Caco-2 (cell line): Measurements from ENCODE around the gene ACSL1. TPM values are rescaled to one million over a fixed set of nuclear protein-coding genes. Genes with fewer than 3 reads are reported as not detected.

Experiments
- BruUV-seq: library from RNA; stranded (reverse); fragments of 400-500 nt; replicated peaks from 2 replicates; lab custom pipeline; 2021; lab: Mats Ljungman, UMichigan
- CTCF ChIA-PET: fragments of 300-600 bp; sonication (Branson Sonifier 250); formaldehyde crosslinking; loops from one replicate; lab custom pipeline; 2022; ENCODE audit warnings: antibody characterized with exemption; lab: Charles Lee
- POLR2A ChIA-PET: fragments of 300-600 bp; sonication (Branson Sonifier 250); formaldehyde crosslinking; loops from one replicate; lab custom pipeline; 2022; ENCODE audit warnings: antibody characterized with exemption; lab: Charles Lee
- DNase-seq, 2 experiments: peaks; one replicate each; pipeline versions ENCODE4 v3.0.0 to v3.0.0-alpha.2; 2020 to 2022
- H3K27me3 ChIP-seq: replicated peaks from 2 replicates; pipeline ENCODE4 v1.6.0; 2011; ENCODE audit warnings: low read length; ENCODE audit not compliant: control insufficient read depth, insufficient read depth
- H3K36me3 ChIP-seq: 2 replicates; pipeline ENCODE4 v1.5.1; 2011; ENCODE audit warnings: low read length; ENCODE audit not compliant: control insufficient read depth, insufficient read depth
- H3K4me1 ChIP-seq: fragments of 250-450 bp; sonication (Bioruptor Pico); 2 replicates; pipeline ENCODE4 v1.5.1; 2020; ENCODE audit warnings: mild to moderate bottlenecking
- H3K4me3 ChIP-seq: 2 replicates; pipeline ENCODE4 v1.5.1; 2011; ENCODE audit warnings: low read depth, mild to moderate bottlenecking, control low read depth, low read length
- H3K9me3 ChIP-seq: fragments of 250-450 bp; sonication (Bioruptor Pico); 2 replicates; pipeline ENCODE4 v1.5.1; 2020; ENCODE audit warnings: mild to moderate bottlenecking, moderate library complexity
- H3K27ac Mint-ChIP-seq: one replicate; pipeline ENCODE4 v1.8.0; 2022; ENCODE audit warnings: mixed read lengths; ENCODE audit not compliant: unreplicated experiment
- H3K27me3 Mint-ChIP-seq: one replicate; pipeline ENCODE4 v1.8.0; 2022; ENCODE audit warnings: mixed read lengths; ENCODE audit not compliant: insufficient read depth, unreplicated experiment
- H3K36me3 Mint-ChIP-seq: one replicate; pipeline ENCODE4 v1.8.0; 2022; ENCODE audit warnings: mild to moderate bottlenecking, mixed read lengths; ENCODE audit not compliant: insufficient read depth, unreplicated experiment
- H3K4me1 Mint-ChIP-seq: one replicate; pipeline ENCODE4 v1.8.0; 2022; ENCODE audit warnings: low read depth, mixed read lengths; ENCODE audit not compliant: unreplicated experiment
- H3K4me3 Mint-ChIP-seq: one replicate; pipeline ENCODE4 v1.8.0; 2022; ENCODE audit warnings: mild to moderate bottlenecking, moderate library complexity, mixed read lengths; ENCODE audit not compliant: unreplicated experiment
- H3K9me3 Mint-ChIP-seq: one replicate; pipeline ENCODE4 v1.8.0; 2022; ENCODE audit warnings: mixed read lengths; ENCODE audit not compliant: unreplicated experiment
- intact Hi-C: fragments of 100-400 bp; cut with micrococcal nuclease; formaldehyde crosslinking; loops from one replicate; pipeline ENCODE4 v1.10.0; 2022; ENCODE audit not compliant: unreplicated experiment
- total RNA-seq: library from RNA; stranded (reverse); gene quantifications from 2 replicates; pipeline ENCODE4 v1.2.3, GENCODE V29; 2022
- TF ChIP-seq, protein P1 (sequence below), 2 experiments: fragments of 200-600 bp in 1 of 2; IDR thresholded peaks; 1 replicate in 1 of 2; 2 replicates in 1 of 2; pipeline versions ENCODE4 v1.5.1 to v1.8.0; 2011 to 2022; ENCODE audit warnings: antibody characterized with exemption in 1 of 2, control low read depth in 1 of 2, inconsistent platforms in 1 of 2, low read depth in 1 of 2, low read length in 1 of 2, mild to moderate bottlenecking in 1 of 2, moderate library complexity in 1 of 2; ENCODE audit not compliant: insufficient read depth in 1 of 2, severe bottlenecking in 1 of 2, unreplicated experiment in 1 of 2

The ACSL1 gene
- total RNA-seq, 1 experiment from 2014 or later, result 100 TPM

DNA sequence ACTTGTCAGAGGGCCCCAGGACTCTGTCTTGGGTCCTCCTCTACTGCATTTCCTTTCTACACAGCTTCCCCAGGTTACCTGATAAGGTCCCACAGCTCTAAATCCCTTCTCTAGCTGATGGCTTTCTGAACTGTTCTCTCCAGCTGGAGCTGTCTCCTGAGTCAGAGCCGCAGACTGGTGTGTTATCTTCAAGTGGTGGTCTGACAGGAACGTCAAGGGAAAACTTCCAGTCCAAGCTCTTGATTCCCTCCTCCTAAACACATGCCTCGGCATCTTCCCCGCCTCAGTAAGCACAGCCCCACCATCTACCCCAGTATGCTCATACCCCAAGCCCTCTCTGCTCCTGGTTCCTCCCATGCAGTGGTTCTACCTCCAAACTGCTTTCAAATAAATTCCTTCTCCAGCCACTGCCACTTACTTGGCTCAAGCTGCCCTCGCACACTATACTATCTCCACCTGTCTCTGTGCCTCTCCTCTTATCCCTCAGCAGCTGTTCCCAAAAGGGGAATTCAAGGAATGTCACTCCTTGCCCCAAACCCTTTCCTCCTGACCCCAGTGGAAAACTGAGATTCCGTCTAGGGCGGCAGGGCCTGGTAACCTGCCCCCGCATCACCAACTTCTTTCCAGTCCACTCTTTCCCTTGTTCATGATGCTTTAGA, 74.7 kb downstream of the ACSL1 start:
- Mint-ChIP-seq H3K36me3 (peaks cover 34% of the 10 kb centered on the region), H3K9me3 (no peaks in the 10 kb centered on the region), H3K27ac (peak overlapping the region; percentile 60), H3K27me3 (no peaks in the 10 kb centered on the region), H3K4me1 (peaks cover 41% of the 10 kb centered on the region), H3K4me3 (peak overlapping the region; percentile 23)
- intact Hi-C loops, result no loop called here
- Histone ChIP-seq H3K9me3 (no peaks in the 10 kb centered on the region), H3K36me3 (no peaks in the 10 kb centered on the region), H3K4me3 (no peak overlapping the region), H3K27me3 (no peaks in the 10 kb centered on the region), H3K4me1 (peaks cover 47% of the 10 kb centered on the region)
- BruUV-seq, result no TSS peak
- ChIA-PET CTCF (no interaction called here), POLR2A (interaction anchor here (0.9 kb wide), 1 partner anchor 17 kb away, joined by 5 read pairs; the partner anchor contains the start of gene CENPU)
- TF ChIP-seq, protein P1, sequence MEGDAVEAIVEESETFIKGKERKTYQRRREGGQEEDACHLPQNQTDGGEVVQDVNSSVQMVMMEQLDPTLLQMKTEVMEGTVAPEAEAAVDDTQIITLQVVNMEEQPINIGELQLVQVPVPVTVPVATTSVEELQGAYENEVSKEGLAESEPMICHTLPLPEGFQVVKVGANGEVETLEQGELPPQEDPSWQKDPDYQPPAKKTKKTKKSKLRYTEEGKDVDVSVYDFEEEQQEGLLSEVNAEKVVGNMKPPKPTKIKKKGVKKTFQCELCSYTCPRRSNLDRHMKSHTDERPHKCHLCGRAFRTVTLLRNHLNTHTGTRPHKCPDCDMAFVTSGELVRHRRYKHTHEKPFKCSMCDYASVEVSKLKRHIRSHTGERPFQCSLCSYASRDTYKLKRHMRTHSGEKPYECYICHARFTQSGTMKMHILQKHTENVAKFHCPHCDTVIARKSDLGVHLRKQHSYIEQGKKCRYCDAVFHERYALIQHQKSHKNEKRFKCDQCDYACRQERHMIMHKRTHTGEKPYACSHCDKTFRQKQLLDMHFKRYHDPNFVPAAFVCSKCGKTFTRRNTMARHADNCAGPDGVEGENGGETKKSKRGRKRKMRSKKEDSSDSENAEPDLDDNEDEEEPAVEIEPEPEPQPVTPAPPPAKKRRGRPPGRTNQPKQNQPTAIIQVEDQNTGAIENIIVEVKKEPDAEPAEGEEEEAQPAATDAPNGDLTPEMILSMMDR (IDR thresholded peaks at IDR 0.05; ENCODE audit: insufficient read depth in 1 of 2, low read depth in 1 of 2, low read length in 1 of 2, severe bottlenecking in 1 of 2, unreplicated experiment in 1 of 2), result no peak
- DNase-seq, result no peak

DNA sequence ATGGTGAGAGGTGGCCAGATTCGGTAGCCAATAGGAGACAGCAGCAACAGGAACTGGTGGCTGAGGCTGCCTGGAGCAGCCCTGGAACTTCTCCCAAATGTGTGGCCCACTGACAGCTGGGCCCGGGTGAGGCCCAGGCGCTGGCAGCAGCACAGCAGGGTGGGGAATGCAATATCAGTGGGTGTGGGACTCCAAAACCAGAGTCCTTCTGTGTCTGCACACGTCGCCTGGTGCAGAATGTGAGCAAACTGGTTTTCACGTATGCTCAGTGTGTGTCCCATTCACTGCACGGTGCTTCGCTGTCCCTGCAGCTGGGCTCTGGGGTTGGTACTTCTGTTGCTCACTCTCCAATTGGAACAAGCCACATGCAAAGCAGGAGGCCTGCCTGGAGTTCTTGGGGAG, 77.5 kb downstream of the ACSL1 start:
- no peaks in the 10 kb centered on the region for H3K9me3 Mint-ChIP-seq
- ChIA-PET CTCF (interaction anchor here (3.4 kb wide), 1 partner anchor 14 kb away, joined by 33 read pairs; the partner anchor contains the start of gene CENPU), POLR2A (interaction anchor here (1.3 kb wide), 1 partner anchor 14 kb away, joined by 3 read pairs; the partner anchor contains the start of gene CENPU)
- H3K9me3 ChIP-seq, result no peaks in the 10 kb centered on the region
- no TSS peak for BruUV-seq
- intact Hi-C loops, result loop anchor here (5.0 to 10.0 kb wide), 2 partner anchors 157 to 349 kb away; no protein-coding TSS in a partner anchor
- TF ChIP-seq, protein P1 (IDR thresholded peaks at IDR 0.05; ENCODE audit: insufficient read depth in 1 of 2, low read depth in 1 of 2, low read length in 1 of 2, severe bottlenecking in 1 of 2, unreplicated experiment in 1 of 2), result no peak
- H3K36me3 ChIP-seq, result no peaks in the 10 kb centered on the region
- peak overlapping the region; percentile 96 for H3K27ac Mint-ChIP-seq
- H3K4me3 ChIP-seq, result no peak overlapping the region
- H3K4me1 ChIP-seq, result peaks cover 53% of the 10 kb centered on the region
- H3K27me3 ChIP-seq, result no peaks in the 10 kb centered on the region
- DNase-seq, result peak; percentile 74 to 82
- H3K4me1 Mint-ChIP-seq, result peaks cover 44% of the 10 kb centered on the region
- H3K4me3 Mint-ChIP-seq, result peak overlapping the region; percentile 23
- peaks cover 23% of the 10 kb centered on the region for H3K36me3 Mint-ChIP-seq
- no peaks in the 10 kb centered on the region for H3K27me3 Mint-ChIP-seq

DNA sequence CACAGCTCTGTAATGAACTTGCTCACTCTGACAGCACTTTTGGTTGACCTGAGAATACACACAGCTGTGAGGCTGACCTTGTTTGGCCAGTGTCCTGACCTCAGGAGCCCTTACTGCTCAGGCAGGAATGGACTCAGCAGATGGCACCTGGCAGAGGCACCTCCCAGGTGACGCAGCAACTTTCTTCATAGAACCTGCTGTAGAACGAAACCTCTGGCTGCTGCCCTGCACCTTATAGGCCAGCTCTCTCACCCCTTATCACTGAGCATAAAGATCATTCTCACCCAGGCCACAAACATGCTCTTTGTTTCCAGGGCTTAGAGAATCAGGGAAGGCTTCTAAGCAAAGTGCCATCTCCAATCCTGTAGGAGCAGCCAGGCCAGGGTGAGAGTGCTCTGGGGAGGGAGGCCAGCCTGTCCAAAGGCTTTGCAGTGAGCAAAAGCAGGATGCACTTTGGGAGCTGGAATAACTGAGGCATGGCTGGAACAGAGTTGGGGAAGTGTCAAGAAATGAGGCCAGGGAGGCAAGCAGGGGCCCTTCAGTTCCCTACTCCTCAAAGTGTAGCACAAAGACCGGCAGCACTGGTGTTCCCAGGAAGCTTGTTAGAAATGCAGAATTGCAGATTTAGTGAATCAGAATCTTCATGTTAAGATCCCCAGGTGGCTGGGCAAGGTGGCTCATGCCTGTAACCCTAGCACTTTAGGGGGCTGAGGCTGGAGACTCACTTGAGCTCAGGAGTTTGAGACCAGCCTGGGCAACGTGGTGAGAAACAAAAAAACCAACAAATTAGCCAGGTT, 78.5 kb downstream of the ACSL1 start:
- H3K27me3 Mint-ChIP-seq, result no peaks in the 10 kb centered on the region
- Histone ChIP-seq H3K27me3 (no peaks in the 10 kb centered on the region), H3K4me1 (peaks cover 53% of the 10 kb centered on the region), H3K9me3 (no peaks in the 10 kb centered on the region), H3K4me3 (no peak overlapping the region), H3K36me3 (no peaks in the 10 kb centered on the region)
- peak; percentile 62 to 76 for DNase-seq
- H3K36me3 Mint-ChIP-seq, result peaks cover 16% of the 10 kb centered on the region
- TSS peak; percentile 85 for BruUV-seq
- peaks cover 44% of the 10 kb centered on the region for H3K4me1 Mint-ChIP-seq
- no peaks in the 10 kb centered on the region for H3K9me3 Mint-ChIP-seq
- TF ChIP-seq, protein P1 (IDR thresholded peaks at IDR 0.05; ENCODE audit: insufficient read depth in 1 of 2, low read depth in 1 of 2, low read length in 1 of 2, severe bottlenecking in 1 of 2, unreplicated experiment in 1 of 2), result no peak
- H3K27ac Mint-ChIP-seq, result peak overlapping the region; percentile 96
- peak overlapping the region; percentile 47 for H3K4me3 Mint-ChIP-seq
- ChIA-PET CTCF (interaction anchor here (0.6 to 3.4 kb wide), 2 partner anchors 13 to 400 kb away, joined by 5 to 33 read pairs; partner anchors contain the start of gene CENPU), POLR2A (interaction anchor here (0.9 to 2.5 kb wide), 2 partner anchors 13 to 85 kb away, joined by 3 to 21 read pairs; partner anchors contain the start of gene CENPU)
- intact Hi-C loops, result loop anchor here (1.0 to 10.0 kb wide), 5 partner anchors 13 to 350 kb away; partner anchors contain the start of gene CENPU
